NCI-H82 treated with DMSO at 0.1 percent for 48 hours (cell line): ENCODE results near the gene KRT78.
"Not testable (repeated sequence)": the region's sequence is repeated elsewhere in the genome, so short reads cannot be mapped to it uniquely, and the experiment has no call there.

ENCODE experiments used
- DNase-seq: peaks from one replicate; lab custom pipeline; 2025; ENCODE audit not compliant: unreplicated experiment; lab: John Stamatoyannopoulos, UW

The KRT78 gene

GRCh38 chr12:52798003-52798670, 50.7 kb downstream of the KRT78 start:
- DNase-seq: no peak

- DNase-seq: no peak
Observed at GRCh38 chr12:52797529-52797894, 51.3 kb downstream of the KRT78 start.

GRCh38 chr12:52796839-52797528, 51.8 kb downstream of the KRT78 start:
- no peak for DNase-seq

GRCh38 chr12:52796429-52796794, 52.4 kb downstream of the KRT78 start:
- no peak for DNase-seq

GRCh38 chr12:52795694-52796428, 52.9 kb downstream of the KRT78 start, which contains the start of gene KRT3:
Gene KRT3 (minus strand): TSS chr12:52796117. CDS start chr12:52796042, 75 bp downstream.
- no peak for DNase-seq

GRCh38 chr12:52795332-52795674, 53.5 kb downstream of the KRT78 start:
- DNase-seq: not testable (repeated sequence)

- DNase-seq: peak; percentile 35
Observed at GRCh38 chr12:52794479-52795331, 54.1 kb downstream of the KRT78 start.

GRCh38 chr12:52792185-52793029, 56.4 kb downstream of the KRT78 start:
- no peak for DNase-seq

GRCh38 chr12:52791271-52792184, 57.3 kb downstream of the KRT78 start:
- no peak for DNase-seq

- DNase-seq: no peak
Observed at GRCh38 chr12:52790427-52791270, 58.1 kb downstream of the KRT78 start.

GRCh38 chr12:52789637-52790426, 59.0 kb downstream of the KRT78 start:
- no peak for DNase-seq

- no peak for DNase-seq
Observed at GRCh38 chr12:52788876-52789636, 59.7 kb downstream of the KRT78 start.

GRCh38 chr12:52788192-52788875, 60.5 kb downstream of the KRT78 start:
- no peak for DNase-seq
